HG03521 (cell line): ENCODE results near the gene RTCB.

Experiments
- ATAC-seq: cut with Tn5 transposase; IDR thresholded peaks from one replicate; pipeline ENCODE4 v1.9.1; 2021; ENCODE audit warnings: mild to moderate bottlenecking, moderate library complexity; ENCODE audit not compliant: unreplicated experiment

The RTCB gene

GRCh38 chr22:32411829-32412592, at the start of gene RTCB:
Gene RTCB (minus strand): TSS chr22:32412247. CDS start chr22:32412156, 91 bp downstream.
- peak; percentile 80 for ATAC-seq

- ATAC-seq, result no peak
Measured at GRCh38 chr22:32457031-32457430, 45.0 kb upstream of the RTCB start.

GRCh38 chr22:32448980-32449379, 36.9 kb upstream of the RTCB start:
- no peak for ATAC-seq

- no peak for ATAC-seq
Measured at GRCh38 chr22:32446321-32446720, 34.3 kb upstream of the RTCB start.

- ATAC-seq, result no peak
Measured at GRCh38 chr22:32444068-32444467, 32.0 kb upstream of the RTCB start.

GRCh38 chr22:32430352-32430751, 18.3 kb upstream of the RTCB start:
- no peak for ATAC-seq

- ATAC-seq, result no peak
Measured at GRCh38 chr22:32426881-32427280, 14.8 kb upstream of the RTCB start.

- ATAC-seq, result no peak
Measured at GRCh38 chr22:32423664-32424063, 11.6 kb upstream of the RTCB start.

GRCh38 chr22:32422062-32422461, 10.0 kb upstream of the RTCB start:
- ATAC-seq, result no peak

- no peak for ATAC-seq
Measured at GRCh38 chr22:32421484-32421883, 9.4 kb upstream of the RTCB start.

- ATAC-seq, result no peak
Measured at GRCh38 chr22:32417906-32418305, 5.9 kb upstream of the RTCB start.

- ATAC-seq, result no peak
Measured at GRCh38 chr22:32416556-32417085, 4.6 kb upstream of the RTCB start.

- no peak for ATAC-seq
Measured at GRCh38 chr22:32414191-32414590, 2.1 kb upstream of the RTCB start.

GRCh38 chr22:32413719-32414118, 1.7 kb upstream of the RTCB start:
- no peak for ATAC-seq

GRCh38 chr22:32411402-32411801, 645 bp downstream of the RTCB start:
- no peak for ATAC-seq

- no peak for ATAC-seq
Measured at GRCh38 chr22:32410459-32410858, 1.6 kb downstream of the RTCB start.

GRCh38 chr22:32409977-32410376, 2.1 kb downstream of the RTCB start:
- ATAC-seq, result no peak

- ATAC-seq, result no peak
Measured at GRCh38 chr22:32407936-32408335, 4.1 kb downstream of the RTCB start.

- no peak for ATAC-seq
Measured at GRCh38 chr22:32407312-32407711, 4.7 kb downstream of the RTCB start.

GRCh38 chr22:32404021-32404420, 8.0 kb downstream of the RTCB start:
- ATAC-seq, result no peak

GRCh38 chr22:32401486-32401885, 10.6 kb downstream of the RTCB start:
- no peak for ATAC-seq

GRCh38 chr22:32396746-32397145, 15.3 kb downstream of the RTCB start:
- no peak for ATAC-seq

- ATAC-seq, result no peak
Measured at GRCh38 chr22:32396255-32396654, 15.8 kb downstream of the RTCB start.
